Effector memory CD4-positive, alpha-beta T cell (primary cell): ENCODE measurements around the gene TCP10L.
"Not testable (repeated sequence)": the region's sequence is repeated elsewhere in the genome, so short reads cannot be mapped to it uniquely, and the experiment has no call there.

Experiments
- DNase-seq, 3 donors: peaks; one replicate each; pipeline ENCODE4 v3.0.0-alpha.2; 2020
- H3K27ac ChIP-seq: 2 replicates; pipeline ENCODE4 v1.7.0; 2013; ENCODE audit warnings: mild to moderate bottlenecking, low read length, moderate library complexity; ENCODE audit not compliant: insufficient read depth, poor library complexity, severe bottlenecking
- H3K27me3 ChIP-seq: replicated peaks from 2 replicates; pipeline ENCODE4 v1.7.0; 2013; ENCODE audit warnings: mild to moderate bottlenecking, low read length; ENCODE audit not compliant: insufficient read depth, control insufficient read depth, poor library complexity, severe bottlenecking
- H3K36me3 ChIP-seq: 2 replicates; pipeline ENCODE4 v1.7.0; 2013; ENCODE audit warnings: mild to moderate bottlenecking, low read length, moderate library complexity; ENCODE audit not compliant: control insufficient read depth, insufficient read depth
- H3K4me1 ChIP-seq: 2 replicates; pipeline ENCODE4 v1.7.0; 2013; ENCODE audit warnings: low read length, mild to moderate bottlenecking; ENCODE audit not compliant: control insufficient read depth, insufficient read depth, poor library complexity, severe bottlenecking
- H3K4me3 ChIP-seq: 2 replicates; pipeline ENCODE4 v1.7.0; 2013; ENCODE audit warnings: low read length, low read depth, mild to moderate bottlenecking; ENCODE audit not compliant: insufficient read depth, poor library complexity, severe bottlenecking
- H3K9me3 ChIP-seq: 2 replicates; pipeline ENCODE4 v1.7.0; 2013; ENCODE audit warnings: mild to moderate bottlenecking, low read length, moderate library complexity; ENCODE audit not compliant: control insufficient read depth

The TCP10L gene

GRCh38 chr21:32543975-32544374 lies 41.3 kb downstream of the TCP10L start:
- no peak for DNase-seq

DNA sequence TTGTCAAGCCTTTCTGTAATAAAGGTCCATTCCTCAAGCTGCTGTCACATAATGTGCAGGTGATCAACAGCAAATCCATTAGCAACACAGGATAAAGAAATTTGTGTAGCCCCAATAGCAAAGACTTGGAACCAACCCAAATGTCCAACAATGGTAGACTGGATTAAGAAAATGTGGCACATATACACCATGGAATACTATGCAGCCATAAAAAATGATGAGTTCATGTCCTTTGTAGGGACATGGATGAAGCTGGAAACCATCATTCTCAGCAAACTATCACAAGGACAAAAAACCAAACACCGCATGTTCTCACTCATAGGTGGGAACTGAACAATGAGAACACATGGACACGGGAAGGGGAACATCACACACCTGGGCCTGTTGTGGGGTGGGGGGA lies 42.3 kb downstream of the TCP10L start:
- not testable (repeated sequence) for H3K4me3 ChIP-seq, DNase-seq, H3K36me3 ChIP-seq, H3K9me3 ChIP-seq, H3K27me3 ChIP-seq, H3K4me1 ChIP-seq, H3K27ac ChIP-seq

More at GRCh38 chr21:32543975-32544374, 41.3 kb downstream of the TCP10L start:
- Histone ChIP-seq H3K36me3 (no peaks in the 10 kb centered on the region), H3K4me3 (no peak overlapping the region), H3K4me1 (no peaks in the 10 kb centered on the region), H3K27me3 (no peaks in the 10 kb centered on the region), H3K27ac (no peak overlapping the region), H3K9me3 (no peaks in the 10 kb centered on the region)

DNA sequence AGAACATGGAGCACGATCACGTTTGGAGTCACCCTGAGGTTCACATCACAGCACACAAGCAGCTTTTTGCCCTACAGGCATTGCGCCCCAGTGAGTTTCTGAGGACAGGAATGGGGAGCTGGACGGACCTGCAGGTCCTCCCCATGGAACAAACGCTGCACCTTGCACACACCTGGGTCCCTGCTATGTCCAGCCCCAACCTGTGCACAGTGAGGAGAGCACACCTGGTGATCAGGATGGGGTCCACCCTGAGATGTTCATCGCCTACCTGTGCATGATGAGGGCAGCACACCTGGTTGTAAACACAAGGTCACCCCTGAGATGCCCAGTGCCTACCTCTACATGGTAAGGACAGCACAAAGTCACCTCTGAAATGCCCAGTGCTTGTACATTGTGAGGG lies 45.9 kb downstream of the TCP10L start:
- no peak overlapping the region for H3K4me3 ChIP-seq
- no peaks in the 10 kb centered on the region for H3K9me3 ChIP-seq
- H3K27me3 ChIP-seq, result no peaks in the 10 kb centered on the region
- H3K36me3 ChIP-seq, result no peaks in the 10 kb centered on the region
- no peaks in the 10 kb centered on the region for H3K4me1 ChIP-seq
- no peak overlapping the region for H3K27ac ChIP-seq
- DNase-seq, result no peak

DNA sequence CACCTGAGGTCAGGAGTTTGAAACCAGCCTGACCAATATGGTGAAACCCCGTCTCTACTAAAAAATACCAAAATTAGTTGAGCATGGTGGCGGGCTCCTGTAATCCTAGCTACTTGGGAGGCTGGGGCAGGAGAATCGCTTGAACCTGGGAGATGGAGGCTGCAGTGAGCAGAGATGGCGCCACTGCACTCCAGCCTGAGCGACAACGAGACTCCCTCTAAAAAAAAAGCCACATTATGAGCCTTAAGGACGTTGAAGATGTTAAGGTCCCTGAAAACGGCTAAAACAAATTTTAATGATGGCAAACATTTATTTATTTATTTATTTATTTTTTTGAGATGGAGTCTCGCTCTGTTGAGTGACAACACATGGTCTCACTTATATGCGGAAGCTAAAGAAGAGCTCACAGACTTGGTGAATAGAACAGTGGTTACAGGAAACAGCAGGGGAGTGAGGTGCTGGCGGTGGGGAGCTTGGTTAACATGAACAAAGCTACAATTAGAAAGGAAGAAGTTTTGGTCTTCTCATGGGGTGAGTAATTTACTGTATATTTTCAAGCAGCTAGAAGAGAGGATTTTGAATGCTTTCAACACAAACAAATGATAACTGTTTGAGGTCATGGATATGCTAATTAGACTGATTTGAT lies 47.1 kb downstream of the TCP10L start:
- Histone ChIP-seq H3K4me3 (no peak overlapping the region), H3K9me3 (no peaks in the 10 kb centered on the region), H3K27ac (no peak overlapping the region), H3K36me3 (no peaks in the 10 kb centered on the region), H3K4me1 (no peaks in the 10 kb centered on the region), H3K27me3 (no peaks in the 10 kb centered on the region)
- DNase-seq, result no peak

DNA sequence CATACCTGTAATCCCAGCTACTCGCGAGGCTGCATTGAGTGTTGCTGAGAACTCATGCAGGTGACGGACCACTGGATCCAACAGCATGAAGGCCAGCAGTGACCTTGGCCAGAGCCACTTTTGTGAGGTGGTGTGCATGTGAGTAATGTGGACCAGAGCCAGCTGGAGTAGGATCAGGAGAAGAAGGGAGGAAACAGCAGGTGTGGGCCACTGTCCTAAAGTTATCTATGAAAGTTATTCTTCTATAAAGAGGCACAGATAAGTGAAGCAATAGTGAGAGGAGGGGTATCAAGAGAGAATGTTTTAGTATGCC lies 47.8 kb downstream of the TCP10L start:
- H3K36me3 ChIP-seq, result no peaks in the 10 kb centered on the region
- no peaks in the 10 kb centered on the region for H3K9me3 ChIP-seq
- no peak for DNase-seq
- no peak overlapping the region for H3K27ac ChIP-seq
- H3K4me3 ChIP-seq, result no peak overlapping the region
- no peaks in the 10 kb centered on the region for H3K4me1 ChIP-seq
- no peaks in the 10 kb centered on the region for H3K27me3 ChIP-seq

- DNase-seq, result no peak
- H3K27me3 ChIP-seq, result no peaks in the 10 kb centered on the region
- no peak overlapping the region for H3K4me3 ChIP-seq
- H3K27ac ChIP-seq, result no peak overlapping the region
- H3K9me3 ChIP-seq, result no peaks in the 10 kb centered on the region
- no peaks in the 10 kb centered on the region for H3K36me3 ChIP-seq
- no peaks in the 10 kb centered on the region for H3K4me1 ChIP-seq
These were observed 49.7 kb downstream of the TCP10L start for GRCh38 chr21:32535612-32536011.

GRCh38 chr21:32534113-32534512 lies 51.2 kb downstream of the TCP10L start:
- no peaks in the 10 kb centered on the region for H3K36me3 ChIP-seq
- no peaks in the 10 kb centered on the region for H3K9me3 ChIP-seq
- no peaks in the 10 kb centered on the region for H3K27me3 ChIP-seq
- H3K4me1 ChIP-seq, result no peaks in the 10 kb centered on the region
- H3K4me3 ChIP-seq, result no peak overlapping the region
- H3K27ac ChIP-seq, result no peak overlapping the region
- DNase-seq, result no peak

DNA sequence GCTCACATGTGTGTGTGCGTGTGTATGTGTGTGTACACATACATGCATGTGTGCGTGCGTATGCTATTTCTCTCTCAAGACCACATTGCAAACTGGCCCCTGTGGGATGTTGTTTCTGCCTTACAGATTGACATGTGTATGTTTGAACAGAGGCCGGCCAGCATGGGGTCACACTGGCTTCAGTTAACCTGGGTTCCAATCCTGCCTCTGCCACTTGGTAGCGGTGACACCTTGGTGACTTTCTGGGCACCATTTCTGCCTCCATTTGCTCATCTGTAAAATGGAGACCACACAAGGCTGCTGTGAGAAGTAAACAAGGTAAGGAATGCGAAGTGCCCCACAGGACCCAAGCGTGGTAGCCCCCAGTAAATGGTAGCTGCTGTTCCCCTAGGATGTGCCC lies 51.7 kb downstream of the TCP10L start:
- DNase-seq, result no peak
- Histone ChIP-seq H3K36me3 (no peaks in the 10 kb centered on the region), H3K9me3 (no peaks in the 10 kb centered on the region)

GRCh38 chr21:32533053-32533452 lies 52.3 kb downstream of the TCP10L start:
- no peaks in the 10 kb centered on the region for H3K9me3 ChIP-seq
- H3K4me3 ChIP-seq, result no peak overlapping the region

More for the DNA sequence above, 51.7 kb downstream of the TCP10L start:
- Histone ChIP-seq H3K27me3 (no peaks in the 10 kb centered on the region), H3K4me1 (no peaks in the 10 kb centered on the region), H3K27ac (no peak overlapping the region), H3K4me3 (no peak overlapping the region)

GRCh38 chr21:32532636-32533035 lies 52.7 kb downstream of the TCP10L start:
- H3K4me3 ChIP-seq, result no peak overlapping the region
- H3K36me3 ChIP-seq, result no peaks in the 10 kb centered on the region
- H3K27ac ChIP-seq, result no peak overlapping the region
- no peaks in the 10 kb centered on the region for H3K27me3 ChIP-seq
- no peaks in the 10 kb centered on the region for H3K9me3 ChIP-seq
- DNase-seq, result no peak
- no peaks in the 10 kb centered on the region for H3K4me1 ChIP-seq

More at GRCh38 chr21:32533053-32533452, 52.3 kb downstream of the TCP10L start:
- Histone ChIP-seq H3K27ac (no peak overlapping the region), H3K27me3 (no peaks in the 10 kb centered on the region), H3K36me3 (no peaks in the 10 kb centered on the region), H3K4me1 (no peaks in the 10 kb centered on the region)
- no peak for DNase-seq
